ENCODE measurements around the gene SAMSN1.

DNA sequence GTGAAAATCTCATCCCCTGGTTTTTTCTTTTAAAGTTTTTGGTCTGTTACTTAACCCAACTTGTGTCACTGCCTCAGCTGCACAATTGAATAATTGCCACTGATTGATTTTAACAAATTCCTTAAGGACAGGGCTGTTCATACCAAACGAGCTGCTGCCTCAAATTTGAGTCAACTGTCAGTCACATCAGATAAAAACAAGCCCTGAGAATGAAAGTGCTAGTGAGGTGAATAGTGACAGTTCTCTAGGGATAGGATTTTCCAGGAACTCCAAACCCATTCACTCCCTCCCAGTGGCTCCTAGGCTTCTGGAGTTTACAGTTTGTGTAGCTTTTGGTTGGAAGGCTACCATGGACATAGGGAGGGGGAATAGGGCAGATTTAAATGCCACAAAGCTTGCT is 79.4 kb downstream of the SAMSN1 start:
- no peak for TF ChIP-seq CTCF (IDR thresholded peaks at IDR 0.05)
- no peak for TF ChIP-seq POLR2A (IDR thresholded peaks at IDR 0.05)
